ENCODE data around the gene BCL6.

GRCh38 chr3:187773233-187774184 is 28.2 kb upstream of the BCL6 start:
- TF ChIP-seq CREB5 (CRISPR knock-in tag; IDR thresholded peaks at IDR 0.05; ENCODE audit: low read depth) (no peak), POU6F1 (CRISPR knock-in tag; IDR thresholded peaks at IDR 0.05; ENCODE audit: borderline replicate concordance, low read depth) (no peak), RARB (CRISPR knock-in tag; IDR thresholded peaks at IDR 0.05) (no peak), PATZ1 (CRISPR knock-in tag; IDR thresholded peaks at IDR 0.05; ENCODE audit: borderline replicate concordance) (no peak)
